SK-N-SH (cell line): ENCODE data around the gene TXNDC2. TPM values are rescaled to one million over a fixed set of nuclear protein-coding genes. Genes with fewer than 3 reads are reported as not detected.

Experiments
- CTCF ChIA-PET: fragments of 300-600, 350-600 bp; formaldehyde crosslinking; extraction: SDS; loops from one replicate; lab custom pipeline; 2021; lab: Yijun Ruan, JAX
- POLR2A ChIA-PET: fragments of 350-600 bp; sonication (Branson Sonifier 250); formaldehyde crosslinking; extraction: SDS; loops from one replicate; lab custom pipeline; 2020; ENCODE audit warnings: antibody characterized with exemption, inconsistent platforms; lab: Yijun Ruan, JAX
- DNase-seq: peaks from one replicate; pipeline ENCODE4 v3.0.0; 2012
- H2AFZ ChIP-seq: fragments of 200-600 bp; sonication (generic); 2 replicates; pipeline ENCODE4 v1.8.1; 2016; ENCODE audit warnings: antibody characterized with exemption, mild to moderate bottlenecking, low read depth
- H3F3A ChIP-seq: fragments of 200-600 bp; sonication (generic); replicated peaks from 2 replicates; pipeline ENCODE3; 2016; ENCODE audit warnings: antibody characterized with exemption, mild to moderate bottlenecking; ENCODE audit not compliant: insufficient read depth
- H3K27ac ChIP-seq, 2 experiments: fragments of 200-500 bp in 1 of 2; fragments of 200-600 bp in 1 of 2; sonication (Bioruptor generic) in 1 of 2; sonication (generic), shearing (Covaris generic) in 1 of 2; 2 replicates each; pipeline versions ENCODE4 v1.5.1 to v1.6.1; 2014 to 2016; ENCODE audit warnings: low read depth in 2 of 2, inconsistent platforms in 1 of 2, low read length in 1 of 2, mild to moderate bottlenecking in 1 of 2, mixed read lengths in 1 of 2
- H3K27me3 ChIP-seq: fragments of 200-600 bp; sonication (generic), shearing (Covaris generic); 2 replicates; pipeline ENCODE4 v1.6.1; 2016; ENCODE audit warnings: mixed run types; ENCODE audit not compliant: insufficient read depth
- H3K36me3 ChIP-seq, 2 experiments: fragments of 200-500 bp in 1 of 2; fragments of 200-600 bp in 1 of 2; sonication (Bioruptor generic) in 1 of 2; sonication (generic) in 1 of 2; replicated peaks in 1 of 2; 2 replicates each; pipeline versions ENCODE3 to v1.5.1; 2014 to 2016; ENCODE audit warnings: low read length in 1 of 2, mild to moderate bottlenecking in 1 of 2; ENCODE audit not compliant: insufficient read depth in 2 of 2, control insufficient read depth in 1 of 2
- H3K4me1 ChIP-seq, 2 experiments: fragments of 200-500 bp in 1 of 2; fragments of 200-600 bp in 1 of 2; sonication (Bioruptor generic) in 1 of 2; sonication (generic), shearing (Covaris generic) in 1 of 2; 2 replicates each; pipeline versions ENCODE4 v1.5.1 to v1.6.1; 2014 to 2016; ENCODE audit warnings: low read depth in 1 of 2, low read length in 1 of 2, mixed run types in 1 of 2; ENCODE audit not compliant: insufficient read depth in 2 of 2, control insufficient read depth in 1 of 2
- H3K4me2 ChIP-seq: fragments of 200-600 bp; sonication (generic), shearing (Covaris generic); 2 replicates; pipeline ENCODE4 v1.6.1; 2017; ENCODE audit warnings: mixed run types
- H3K4me3 ChIP-seq, 2 experiments: fragments of 200-500 bp in 1 of 2; fragments of 200-600 bp in 1 of 2; sonication (Bioruptor generic) in 1 of 2; sonication (generic), shearing (Covaris generic) in 1 of 2; 2 replicates each; pipeline versions ENCODE4 v1.5.1 to v1.8.1; 2014 to 2016; ENCODE audit warnings: low read depth in 2 of 2, inconsistent platforms in 1 of 2, low read length in 1 of 2, mild to moderate bottlenecking in 1 of 2, mixed read lengths in 1 of 2, moderate library complexity in 1 of 2
- H3K79me2 ChIP-seq: fragments of 200-600 bp; sonication (generic); 2 replicates; pipeline ENCODE4 v1.8.1; 2017; ENCODE audit warnings: mild to moderate bottlenecking; ENCODE audit not compliant: insufficient read depth
- H3K9ac ChIP-seq: fragments of 200-600 bp; sonication (generic); 2 replicates; pipeline ENCODE4 v1.6.1; 2017; ENCODE audit warnings: mixed run types
- H3K9me2 ChIP-seq: fragments of 200-600 bp; sonication (generic); 2 replicates; pipeline ENCODE4 v1.6.1; 2017; ENCODE audit warnings: mixed run types
- H3K9me3 ChIP-seq: fragments of 200-600 bp; sonication (generic); 2 replicates; pipeline ENCODE4 v1.6.1; 2017; ENCODE audit warnings: mixed run types, mild to moderate bottlenecking, moderate library complexity
- H4K20me1 ChIP-seq: fragments of 200-600 bp; sonication (generic); 2 replicates; pipeline ENCODE4 v1.6.1; 2017; ENCODE audit warnings: mild to moderate bottlenecking, mixed run types; ENCODE audit not compliant: insufficient read depth
- ELF1 ChIP-seq: IDR thresholded peaks from 2 replicates; pipeline ENCODE4 v1.4.0; 2012
- FOSL2 ChIP-seq: IDR thresholded peaks from 2 replicates; pipeline ENCODE4 v1.4.0; 2012; ENCODE audit warnings: low read depth, mild to moderate bottlenecking, moderate library complexity, borderline replicate concordance
- FOXM1 ChIP-seq: IDR thresholded peaks from 2 replicates; pipeline ENCODE4 v1.4.0; 2012; ENCODE audit warnings: low read depth, mild to moderate bottlenecking
- GABPA ChIP-seq: IDR thresholded peaks from 2 replicates; pipeline ENCODE4 v1.4.0; 2012; ENCODE audit warnings: low read depth, mild to moderate bottlenecking
- GATA2 ChIP-seq: sonication (generic); formaldehyde crosslinking; IDR thresholded peaks from 2 replicates; pipeline ENCODE4 v1.5.0; 2020; ENCODE audit warnings: mild to moderate bottlenecking, missing genetic modification reagents
- JUND ChIP-seq: IDR thresholded peaks from 2 replicates; pipeline ENCODE4 v1.4.0; 2012
- NFIC ChIP-seq: IDR thresholded peaks from 2 replicates; pipeline ENCODE4 v1.4.0; 2012; ENCODE audit warnings: borderline replicate concordance
- NRF1 ChIP-seq: IDR thresholded peaks from 2 replicates; pipeline ENCODE4 v1.6.1; 2012; ENCODE audit warnings: low read depth, mild to moderate bottlenecking, low read length
- RAD21 ChIP-seq: IDR thresholded peaks from 2 replicates; pipeline ENCODE4 v1.6.1; 2012; ENCODE audit warnings: mild to moderate bottlenecking, low read length
- RXRA ChIP-seq: IDR thresholded peaks from 2 replicates; pipeline ENCODE4 v1.4.0; 2012; ENCODE audit warnings: low read depth, mild to moderate bottlenecking, borderline replicate concordance
- SIN3A ChIP-seq: IDR thresholded peaks from 2 replicates; pipeline ENCODE4 v1.6.1; 2012; ENCODE audit warnings: low read depth, mild to moderate bottlenecking, low read length, moderate library complexity, borderline replicate concordance
- TAF1 ChIP-seq: IDR thresholded peaks from 2 replicates; pipeline ENCODE4 v1.6.1; 2012; ENCODE audit warnings: low read depth, mild to moderate bottlenecking, low read length, moderate library complexity, borderline replicate concordance
- TCF12 ChIP-seq: IDR thresholded peaks from 2 replicates; pipeline ENCODE4 v1.4.0; 2012
- TEAD4 ChIP-seq: IDR thresholded peaks from 2 replicates; pipeline ENCODE4 v1.4.0; 2012; ENCODE audit warnings: mild to moderate bottlenecking, borderline replicate concordance; ENCODE audit not compliant: insufficient read depth
- polyA plus RNA-seq, 3 experiments: library from polyadenylated mRNA; depleted of rRNA; stranded (reverse); fragments of >200 nt; gene quantifications; 2 replicates each; pipeline ENCODE4 v1.2.3, GENCODE V29; 2012
- TF ChIP-seq, protein P1 (sequence below): IDR thresholded peaks from 2 replicates; pipeline ENCODE4 v1.4.0; 2012; ENCODE audit warnings: low read depth, borderline replicate concordance
- TF ChIP-seq, protein P2 (sequence below): IDR thresholded peaks from 2 replicates; pipeline ENCODE4 v1.4.0; 2012; ENCODE audit warnings: low read depth, borderline replicate concordance
- TF ChIP-seq, protein P3 (sequence below): IDR thresholded peaks from 2 replicates; pipeline ENCODE4 v1.4.0; 2012; ENCODE audit warnings: low read depth
- TF ChIP-seq, protein P4 (sequence below): fragments of 150-350 bp; IDR thresholded peaks from 2 replicates; pipeline ENCODE4 v1.6.1; 2016; ENCODE audit warnings: mild to moderate bottlenecking, low read depth, low read length

TXNDC2 gene
- polyA plus RNA-seq, 1 of the 3 experiments (the other 2 are of a cell fraction), result 0.07 TPM

DNA sequence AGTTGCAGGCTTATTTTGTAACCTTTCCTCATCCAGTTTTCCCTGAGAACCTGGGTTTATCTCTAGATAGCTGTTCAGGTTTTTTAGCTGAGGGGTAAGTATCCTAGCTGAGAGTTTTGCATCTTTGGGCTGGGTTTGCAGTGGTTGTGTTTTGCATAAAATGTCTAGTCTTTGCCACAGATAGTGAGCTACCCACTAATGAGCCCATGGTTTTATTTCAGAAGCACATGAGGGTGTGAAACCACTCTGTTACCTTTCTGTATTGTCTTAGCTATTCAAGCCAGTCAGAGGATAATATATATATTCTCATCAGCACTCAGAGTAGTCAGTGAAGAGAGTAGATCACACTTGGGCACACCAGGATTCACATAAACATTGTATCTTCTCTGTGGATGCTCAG, 24.6 kb upstream of the TXNDC2 start:
- Histone ChIP-seq H3K36me3 (peaks cover 0 to 12% of the 10 kb centered on the region in 2 experiments), H3F3A (no peaks in the 10 kb centered on the region), H2AFZ (no peak overlapping the region), H3K9me3 (peaks cover 4% of the 10 kb centered on the region; the same call in 1 of the 2 replicates), H3K79me2 (no peaks in the 10 kb centered on the region), H3K9me2 (no peaks in the 10 kb centered on the region), H3K27me3 (no peaks in the 10 kb centered on the region), H3K27ac (no peak overlapping the region), H3K4me3 (no peak overlapping the region), H4K20me1 (no peaks in the 10 kb centered on the region), H3K4me2 (no peak overlapping the region), H3K9ac (no peak overlapping the region), H3K4me1 (peaks cover 0 to 2% of the 10 kb centered on the region in 2 experiments; a peak in 1 of 4 replicates)
- ChIA-PET CTCF (interaction anchor here (1.3 kb wide), 1 partner anchor 9 kb away, joined by 4 read pairs; no protein-coding TSS in a partner anchor), POLR2A (no interaction called here)
- no peak for DNase-seq
- TF ChIP-seq NRF1, result no peak
- no peak for TF ChIP-seq SIN3A
- no peak for TF ChIP-seq ELF1
- TF ChIP-seq RXRA, result no peak
- no peak for TF ChIP-seq TAF1
- TF ChIP-seq, protein P1, sequence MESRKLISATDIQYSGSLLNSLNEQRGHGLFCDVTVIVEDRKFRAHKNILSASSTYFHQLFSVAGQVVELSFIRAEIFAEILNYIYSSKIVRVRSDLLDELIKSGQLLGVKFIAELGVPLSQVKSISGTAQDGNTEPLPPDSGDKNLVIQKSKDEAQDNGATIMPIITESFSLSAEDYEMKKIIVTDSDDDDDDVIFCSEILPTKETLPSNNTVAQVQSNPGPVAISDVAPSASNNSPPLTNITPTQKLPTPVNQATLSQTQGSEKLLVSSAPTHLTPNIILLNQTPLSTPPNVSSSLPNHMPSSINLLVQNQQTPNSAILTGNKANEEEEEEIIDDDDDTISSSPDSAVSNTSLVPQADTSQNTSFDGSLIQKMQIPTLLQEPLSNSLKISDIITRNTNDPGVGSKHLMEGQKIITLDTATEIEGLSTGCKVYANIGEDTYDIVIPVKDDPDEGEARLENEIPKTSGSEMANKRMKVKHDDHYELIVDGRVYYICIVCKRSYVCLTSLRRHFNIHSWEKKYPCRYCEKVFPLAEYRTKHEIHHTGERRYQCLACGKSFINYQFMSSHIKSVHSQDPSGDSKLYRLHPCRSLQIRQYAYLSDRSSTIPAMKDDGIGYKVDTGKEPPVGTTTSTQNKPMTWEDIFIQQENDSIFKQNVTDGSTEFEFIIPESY, result no peak
- TF ChIP-seq, protein P2, sequence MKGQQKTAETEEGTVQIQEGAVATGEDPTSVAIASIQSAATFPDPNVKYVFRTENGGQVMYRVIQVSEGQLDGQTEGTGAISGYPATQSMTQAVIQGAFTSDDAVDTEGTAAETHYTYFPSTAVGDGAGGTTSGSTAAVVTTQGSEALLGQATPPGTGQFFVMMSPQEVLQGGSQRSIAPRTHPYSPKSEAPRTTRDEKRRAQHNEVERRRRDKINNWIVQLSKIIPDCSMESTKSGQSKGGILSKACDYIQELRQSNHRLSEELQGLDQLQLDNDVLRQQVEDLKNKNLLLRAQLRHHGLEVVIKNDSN, result no peak
- no peak for TF ChIP-seq TCF12
- TF ChIP-seq, protein P3, sequence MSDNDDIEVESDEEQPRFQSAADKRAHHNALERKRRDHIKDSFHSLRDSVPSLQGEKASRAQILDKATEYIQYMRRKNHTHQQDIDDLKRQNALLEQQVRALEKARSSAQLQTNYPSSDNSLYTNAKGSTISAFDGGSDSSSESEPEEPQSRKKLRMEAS, result no peak
- no peak for TF ChIP-seq NFIC
- no peak for TF ChIP-seq RAD21
- no peak for TF ChIP-seq TEAD4
- TF ChIP-seq FOXM1, result no peak
- TF ChIP-seq GATA2 (CRISPR knock-in tag), result no peak
- TF ChIP-seq, protein P4, sequence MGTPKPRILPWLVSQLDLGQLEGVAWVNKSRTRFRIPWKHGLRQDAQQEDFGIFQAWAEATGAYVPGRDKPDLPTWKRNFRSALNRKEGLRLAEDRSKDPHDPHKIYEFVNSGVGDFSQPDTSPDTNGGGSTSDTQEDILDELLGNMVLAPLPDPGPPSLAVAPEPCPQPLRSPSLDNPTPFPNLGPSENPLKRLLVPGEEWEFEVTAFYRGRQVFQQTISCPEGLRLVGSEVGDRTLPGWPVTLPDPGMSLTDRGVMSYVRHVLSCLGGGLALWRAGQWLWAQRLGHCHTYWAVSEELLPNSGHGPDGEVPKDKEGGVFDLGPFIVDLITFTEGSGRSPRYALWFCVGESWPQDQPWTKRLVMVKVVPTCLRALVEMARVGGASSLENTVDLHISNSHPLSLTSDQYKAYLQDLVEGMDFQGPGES, result no peak
- no peak for TF ChIP-seq GABPA
- TF ChIP-seq FOSL2, result no peak
- no peak for TF ChIP-seq JUND
